GOT3 (cell line): Measurements from ENCODE around the gene GDF10.

Experiments
- DNase-seq: peaks from one replicate; lab custom pipeline; 2025; ENCODE audit warnings: mixed read lengths; lab: John Stamatoyannopoulos, UW

Gene GDF10

DNA sequence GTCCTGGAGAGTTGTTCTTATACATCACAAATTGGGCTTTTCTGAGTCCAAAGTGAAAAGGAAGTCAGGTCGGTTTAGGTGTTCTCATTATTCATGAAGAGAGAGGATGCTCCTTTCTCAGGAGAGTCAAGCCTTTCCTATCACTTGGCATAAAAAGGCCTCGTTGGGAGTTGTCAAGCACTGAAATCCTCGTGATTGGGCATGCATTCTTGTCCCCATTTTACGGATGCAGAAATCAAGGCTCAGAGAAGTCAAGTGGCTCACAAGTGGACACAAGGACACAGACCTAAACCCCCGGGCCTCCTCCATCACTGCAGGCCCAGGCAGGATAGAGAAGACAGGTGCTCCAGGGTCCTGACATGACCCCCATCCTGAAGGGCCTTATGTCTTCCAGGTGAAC, 56.7 kb downstream of the GDF10 start:
- no peak for DNase-seq

- no peak for DNase-seq
Measured at GRCh38 chr10:47357131-47357582, 57.2 kb downstream of the GDF10 start.

DNA sequence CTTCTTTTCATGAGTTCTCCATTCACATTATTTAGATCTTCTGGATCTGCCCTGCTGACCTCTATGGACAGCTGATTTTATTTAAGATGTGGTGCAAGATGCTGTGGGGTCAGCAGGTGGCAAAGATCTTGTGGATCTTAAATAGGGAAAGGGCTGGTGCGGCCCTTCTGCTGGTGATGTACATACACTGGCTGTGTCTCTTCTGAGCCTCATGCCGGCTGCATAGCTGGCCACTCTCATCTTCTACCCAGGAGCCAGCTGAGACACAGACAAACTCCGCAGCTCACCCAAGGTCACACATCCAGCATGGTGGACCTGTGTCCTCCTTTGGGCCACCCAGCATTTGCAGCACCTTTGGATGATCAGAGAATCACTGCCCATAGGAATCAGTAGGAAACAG, 57.9 kb downstream of the GDF10 start:
- no peak for DNase-seq

DNA sequence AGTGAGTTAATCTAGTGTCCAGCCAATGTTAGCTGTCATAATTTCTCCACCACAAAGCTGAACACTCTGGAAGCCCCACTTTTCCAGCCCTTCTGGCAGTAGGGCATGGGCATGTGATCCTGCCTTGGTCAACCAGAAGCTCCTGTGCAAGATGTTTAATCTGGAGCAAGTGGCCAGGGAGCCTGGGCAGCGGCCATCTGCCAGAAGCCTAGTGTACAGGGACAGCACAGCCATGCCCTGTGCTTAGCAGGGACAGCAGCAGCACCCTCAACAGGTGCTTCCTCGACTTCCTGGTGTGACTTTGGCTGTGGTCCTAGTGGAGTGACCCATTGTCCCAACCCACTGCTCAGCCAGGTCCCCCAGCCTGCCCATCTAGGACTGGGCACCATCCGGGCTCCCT, 58.5 kb downstream of the GDF10 start:
- no peak for DNase-seq

DNA sequence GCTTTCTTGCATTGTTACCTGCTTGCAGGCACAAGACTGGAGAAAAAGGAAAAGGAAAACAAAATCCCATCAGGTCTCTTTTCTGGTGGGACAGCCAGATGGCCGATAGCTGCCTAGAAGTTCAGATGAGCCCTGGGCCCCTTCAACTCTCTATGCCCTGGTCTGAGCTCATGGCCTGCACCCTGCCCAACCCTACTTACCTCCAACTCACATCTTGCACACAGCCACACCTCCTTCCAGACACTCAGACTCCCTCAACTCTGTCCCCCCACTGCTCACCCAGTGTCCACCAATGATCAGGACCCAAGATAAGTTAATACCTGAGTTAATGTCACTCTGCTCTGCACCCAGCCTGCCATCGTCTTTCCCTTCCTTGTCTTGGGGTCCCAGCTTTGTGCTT, 59.1 kb downstream of the GDF10 start:
- no peak for DNase-seq

DNA sequence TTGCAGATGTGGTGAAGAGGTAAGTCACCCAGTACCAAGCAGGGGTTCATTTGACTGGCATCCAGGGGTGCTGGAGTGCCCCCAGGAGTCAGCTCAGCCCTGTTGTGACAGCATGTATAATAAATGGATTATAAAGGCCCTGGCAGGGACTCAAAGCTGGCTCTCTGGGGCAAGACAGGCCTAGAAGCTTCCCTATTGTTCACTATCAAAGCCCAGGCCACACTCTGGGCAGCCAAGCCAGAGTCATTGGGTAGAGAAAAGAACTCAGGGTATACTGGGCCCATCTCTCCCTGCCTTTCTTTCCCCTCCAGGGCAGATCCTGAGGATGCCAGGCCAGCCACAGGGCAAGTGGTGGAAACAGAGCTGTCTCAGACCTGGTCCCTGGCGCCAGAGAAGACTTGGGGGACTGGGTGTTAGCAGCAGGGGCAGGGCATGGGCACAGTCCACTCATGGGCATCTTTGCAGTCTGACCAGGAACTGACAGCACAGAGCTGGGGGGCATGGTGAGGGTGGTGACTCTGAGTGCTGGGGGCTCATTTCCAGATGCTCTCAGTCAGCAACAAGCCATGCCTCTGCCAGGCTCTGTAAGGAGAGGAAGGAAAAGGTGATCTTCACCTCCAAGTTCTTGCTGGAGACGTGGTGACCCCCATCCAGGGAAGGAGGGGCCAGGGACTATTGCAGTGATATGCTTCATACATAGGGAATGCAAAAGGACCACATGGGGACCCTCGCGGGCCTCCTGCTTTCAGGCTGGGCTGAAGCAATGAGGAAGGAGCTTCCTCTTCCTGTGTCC, 59.8 kb downstream of the GDF10 start:
- no peak for DNase-seq

- no peak for DNase-seq
Measured at GRCh38 chr10:47360419-47361040, 60.5 kb downstream of the GDF10 start.

- no peak for DNase-seq
Measured at GRCh38 chr10:47361293-47361692, 61.3 kb downstream of the GDF10 start.

DNA sequence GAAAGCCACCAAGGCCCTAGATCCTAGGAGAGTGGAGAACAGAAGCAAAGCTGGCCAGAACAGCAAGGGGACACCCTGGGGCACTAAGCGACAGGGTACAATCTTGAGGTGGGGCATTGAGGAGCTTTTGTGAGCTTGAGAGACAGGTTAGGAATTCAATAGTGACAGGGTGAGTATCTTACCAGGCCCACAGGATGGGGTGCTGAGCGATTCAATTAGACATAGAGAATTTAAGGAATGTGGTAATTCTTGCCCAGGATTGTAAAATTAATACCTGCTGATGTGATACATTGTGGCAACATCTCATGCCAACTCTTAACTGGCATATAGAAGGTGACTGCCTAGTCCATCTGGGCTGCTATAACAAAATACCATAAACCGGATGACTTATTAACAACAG, 62.2 kb downstream of the GDF10 start:
- DNase-seq: no peak
